SHP77 (cell line): ENCODE results near the gene FES.

Experiments
- DNase-seq, 2 experiments: peaks; one replicate each; lab custom pipeline; 2025; lab: John Stamatoyannopoulos, UW

The FES gene

GRCh38 chr15:90876046-90876445, 8.3 kb upstream of the FES start:
- DNase-seq, result no peak

- DNase-seq, result no peak
These were observed 7.7 kb upstream of the FES start for GRCh38 chr15:90876512-90877170.

- DNase-seq, result no peak
These were observed 7.0 kb upstream of the FES start for GRCh38 chr15:90877315-90877714.

GRCh38 chr15:90877996-90878395, 6.3 kb upstream of the FES start:
- no peak for DNase-seq

- DNase-seq, result no peak
These were observed 5.6 kb upstream of the FES start for GRCh38 chr15:90878660-90879059.

GRCh38 chr15:90879730-90880366, 4.5 kb upstream of the FES start:
- DNase-seq, result no peak

- no peak for DNase-seq
These were observed 3.7 kb upstream of the FES start for GRCh38 chr15:90880381-90881145.

- DNase-seq, result no peak
These were observed 2.9 kb upstream of the FES start for GRCh38 chr15:90881181-90881977.

- no peak for DNase-seq
These were observed 2.2 kb upstream of the FES start for GRCh38 chr15:90881978-90882721.

- DNase-seq, result no peak
These were observed 1.4 kb upstream of the FES start for GRCh38 chr15:90882781-90883525.

- DNase-seq, result no peak
These were observed 753 bp upstream of the FES start for GRCh38 chr15:90883526-90883975.

- DNase-seq, result no peak
These were observed 571 bp downstream of the FES start for GRCh38 chr15:90884719-90885431.

GRCh38 chr15:90885432-90886290, 1.4 kb downstream of the FES start:
- DNase-seq, result peak; percentile 46

GRCh38 chr15:90886291-90886614, 1.9 kb downstream of the FES start:
- DNase-seq, result no peak

GRCh38 chr15:90887037-90887481, 2.8 kb downstream of the FES start:
- no peak for DNase-seq

- no peak for DNase-seq
These were observed 5.0 kb downstream of the FES start for GRCh38 chr15:90889313-90889730.

- no peak for DNase-seq
These were observed 5.6 kb downstream of the FES start for GRCh38 chr15:90889736-90890456.

GRCh38 chr15:90890839-90891238, 6.5 kb downstream of the FES start:
- DNase-seq, result no peak
